Frontal cortex (tissue), 4 donors: ENCODE data around the gene CEP70. TPM values are rescaled to one million over a fixed set of nuclear protein-coding genes. Genes with fewer than 3 reads are reported as not detected.
"Not testable (repeated sequence)": the region's sequence is repeated elsewhere in the genome, so short reads cannot be mapped to it uniquely, and the experiment has no call there.

Experiments used
- DNase-seq, 2 donors: peaks; one replicate each; pipeline ENCODE4 v3.0.0; 2012; ENCODE audit warnings: low spot score in 2 of 2
- FAIRE-seq: peaks from 2 replicates; lab custom pipeline; 2012; peaks lifted over from hg19 to GRCh38; lab: Jason Lieb, UNC
- total RNA-seq: library from RNA; depleted of rRNA; stranded (reverse); fragments of >200 nt; gene quantifications from one replicate; pipeline ENCODE4 v1.2.3, GENCODE V29; 2014
- donor health status: control.
- donor health status: control.
- donor health status: control.

CEP70 gene
- total RNA-seq, 1 donor from 2014 or later = 89.7 TPM

GRCh38 chr3:138521445-138521844 is 72.6 kb downstream of the CEP70 start:
- not testable (repeated sequence) for DNase-seq, FAIRE-seq

DNA sequence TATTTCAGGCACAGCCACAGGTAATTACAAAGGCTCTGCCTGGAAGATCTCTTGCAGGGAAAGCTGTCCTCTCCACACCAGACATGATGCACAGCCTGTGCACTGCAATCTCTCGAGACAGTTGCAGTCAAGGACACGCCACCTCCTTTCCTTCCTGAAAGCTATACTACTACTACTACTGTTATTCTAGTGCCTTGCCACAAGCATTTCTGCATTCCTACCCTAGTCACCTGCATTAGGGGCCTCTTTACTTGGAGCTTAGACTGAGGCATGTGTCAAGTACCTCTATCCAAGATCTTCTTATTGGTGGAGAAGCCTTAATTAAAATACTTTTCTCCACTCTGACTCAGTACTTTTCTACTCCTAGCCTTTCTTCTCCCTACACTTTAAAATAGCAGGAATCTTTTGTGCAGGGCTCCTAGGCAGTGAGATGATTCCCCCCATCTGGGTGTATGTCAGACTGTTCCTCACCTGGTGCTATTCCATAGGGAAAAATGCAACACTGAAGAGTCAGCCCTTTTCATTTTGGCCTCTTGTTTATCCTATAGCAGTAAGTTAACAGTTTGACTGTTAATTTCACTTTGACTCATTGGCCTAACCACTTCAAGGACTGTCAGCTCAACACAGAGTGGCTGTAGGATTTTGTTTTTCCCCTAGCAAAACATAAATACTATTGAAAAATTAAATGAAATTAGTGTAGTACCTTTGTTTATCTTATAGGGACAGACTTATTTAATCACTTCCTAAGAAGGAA is 80.8 kb downstream of the CEP70 start:
- DNase-seq (no peak), FAIRE-seq (no peak)

- no peak for FAIRE-seq
- DNase-seq = no peak
Observed at GRCh38 chr3:138511945-138512344, 82.1 kb downstream of the CEP70 start.

GRCh38 chr3:138509586-138509985 is 84.5 kb downstream of the CEP70 start:
- DNase-seq = no peak
- no peak for FAIRE-seq

DNA sequence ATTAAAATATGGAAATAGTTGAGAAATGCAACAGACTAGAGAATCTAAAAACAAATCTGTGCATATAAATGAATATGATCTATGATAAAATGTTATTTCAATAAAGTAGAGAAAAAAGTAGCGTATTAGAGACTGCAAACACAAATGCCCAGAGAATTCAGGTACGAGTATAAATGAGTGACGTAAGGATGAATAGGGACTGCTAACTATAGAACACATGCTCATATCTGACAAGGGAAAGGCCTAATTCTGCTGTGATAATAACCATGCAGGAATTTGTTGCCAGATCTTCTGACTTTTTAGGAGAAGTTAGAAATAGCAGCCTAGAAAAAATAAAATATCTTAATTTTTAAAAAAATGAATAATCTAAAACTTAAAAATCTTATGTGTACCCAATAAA is 86.5 kb downstream of the CEP70 start:
- DNase-seq (no peak), FAIRE-seq (no peak)

- no peak for DNase-seq
- FAIRE-seq = no peak
Observed at GRCh38 chr3:138498991-138499390, 95.1 kb downstream of the CEP70 start.

DNA sequence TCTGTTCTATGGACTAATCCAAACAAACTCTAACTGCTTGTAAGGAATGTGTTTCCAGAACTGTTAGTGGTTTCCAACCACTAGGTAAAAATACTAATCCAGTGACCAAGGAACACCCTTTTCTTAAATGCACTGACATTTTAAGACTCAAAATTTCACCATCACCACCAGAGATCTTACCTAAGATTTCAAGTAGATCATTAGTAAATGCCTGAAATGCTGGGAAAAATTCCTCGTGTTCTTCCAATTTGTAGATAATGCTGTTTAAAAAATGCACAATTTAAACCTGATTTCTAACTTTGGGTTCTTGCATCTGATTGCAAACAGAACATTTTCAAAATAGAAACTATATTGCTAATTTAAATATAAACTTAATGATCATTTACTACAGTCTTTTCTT is 96.2 kb downstream of the CEP70 start:
- no peak for FAIRE-seq
- no peak for DNase-seq

DNA sequence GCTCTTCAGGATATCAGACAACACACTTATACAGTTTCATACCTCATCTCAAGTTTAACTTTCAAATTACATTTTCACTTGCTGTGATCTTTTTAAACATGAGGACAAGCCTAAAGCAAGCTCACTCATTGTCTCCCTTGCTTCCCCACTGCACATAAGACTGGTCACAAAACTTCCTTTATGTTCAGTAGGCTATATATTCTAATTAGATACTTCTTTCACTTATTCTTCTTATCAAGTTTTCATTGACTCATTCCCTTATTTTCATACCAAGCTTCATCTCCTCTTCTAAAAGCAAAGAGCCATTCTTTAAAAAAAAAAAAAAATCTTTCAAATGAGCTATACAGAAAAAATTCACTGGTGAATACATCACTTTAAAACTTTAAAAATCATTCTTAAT is 97.0 kb downstream of the CEP70 start:
- DNase-seq (no peak), FAIRE-seq (peak; percentile 55)

DNA sequence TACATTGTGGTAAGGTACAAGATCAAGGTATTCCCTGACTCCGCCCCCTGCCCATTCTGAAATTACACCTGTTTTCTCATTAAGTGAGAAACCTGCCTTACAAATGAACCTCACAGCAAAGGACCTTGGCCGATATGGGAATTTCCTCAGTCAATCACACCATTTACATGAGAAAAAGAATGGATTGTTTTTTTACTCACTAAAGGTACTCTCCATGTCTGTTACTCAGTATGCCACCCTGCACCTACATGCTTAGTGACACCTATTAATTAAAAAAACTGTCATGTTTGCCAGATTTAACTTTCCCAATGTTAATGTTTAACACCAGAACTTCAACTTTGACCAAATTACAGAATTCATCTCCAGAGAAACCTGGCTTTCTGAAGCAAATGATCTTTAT is 97.6 kb downstream of the CEP70 start:
- FAIRE-seq (no peak), DNase-seq (no peak)

DNA sequence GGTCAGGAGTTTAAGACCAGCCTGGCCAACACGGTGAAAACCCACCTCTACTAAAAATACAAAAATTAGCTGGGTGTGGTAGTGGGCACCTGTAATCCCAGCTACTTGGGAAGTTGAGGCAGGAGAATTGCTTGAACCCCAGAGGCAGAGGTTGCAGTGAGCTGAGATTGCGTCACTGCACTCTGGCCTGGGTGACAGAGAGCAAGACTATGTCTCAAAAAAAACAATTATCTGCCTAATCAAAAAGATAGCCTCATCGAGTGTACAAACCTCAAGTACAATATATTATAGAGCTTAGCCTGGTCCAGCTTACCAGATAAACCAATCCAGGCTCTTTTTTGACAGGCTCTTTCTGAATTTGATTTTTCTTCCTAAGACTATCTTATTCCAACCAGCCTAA is 98.4 kb downstream of the CEP70 start:
- FAIRE-seq, DNase-seq: not testable (repeated sequence)

DNA sequence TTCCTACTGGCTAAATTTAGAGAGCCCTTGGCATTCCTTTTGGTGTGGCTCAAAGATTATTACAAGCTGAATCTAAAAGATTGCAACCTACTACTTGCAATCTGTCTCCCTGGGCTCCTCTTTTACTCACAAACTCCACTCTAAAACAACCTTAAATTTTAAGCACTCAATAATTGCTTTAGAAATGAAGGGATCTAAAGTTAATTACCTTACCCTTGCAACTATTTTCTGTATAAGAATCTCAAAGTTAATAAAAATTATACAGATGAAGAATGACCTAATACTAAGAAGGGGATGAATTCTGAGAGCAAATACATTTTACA is 99.5 kb downstream of the CEP70 start:
- no peak for FAIRE-seq
- no peak for DNase-seq

DNA sequence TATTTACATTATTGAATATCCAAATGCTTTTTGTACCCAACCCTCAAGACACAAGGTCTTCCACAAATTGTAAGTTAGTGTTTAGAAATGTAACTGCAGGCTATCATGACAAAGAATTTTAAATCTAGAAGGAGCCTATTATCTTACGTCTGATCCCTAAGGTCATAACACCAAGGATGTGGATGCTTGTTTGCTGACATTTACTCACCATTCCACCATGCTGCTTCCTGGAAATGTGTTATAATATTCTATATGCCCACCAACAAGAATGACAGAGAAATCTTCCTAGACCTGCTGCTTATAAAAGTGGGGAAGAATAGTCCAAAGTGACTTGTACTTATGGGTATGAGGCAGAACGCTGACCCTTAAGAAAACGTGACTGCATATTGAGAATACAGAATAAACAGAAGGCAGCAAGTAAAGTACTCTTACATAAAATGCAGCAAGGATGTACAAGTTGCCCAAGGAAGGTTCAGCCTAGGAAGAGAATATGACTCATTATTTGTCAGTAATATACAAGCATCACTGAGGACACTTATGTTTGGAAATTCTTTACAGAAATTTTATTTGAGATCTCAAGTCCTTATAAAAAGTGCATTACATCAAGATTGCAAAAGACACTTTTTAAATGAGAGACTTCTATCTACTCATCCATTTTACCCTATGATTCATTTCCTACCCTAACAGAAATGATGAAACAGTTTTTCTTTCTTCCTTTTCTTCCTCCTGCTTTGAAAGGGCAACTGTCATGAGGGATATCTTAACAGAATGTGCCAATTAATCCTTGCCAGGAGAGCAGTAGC is 100.1 kb downstream of the CEP70 start:
- DNase-seq = no peak
- FAIRE-seq = no peak

GRCh38 chr3:138492980-138493675 is 100.9 kb downstream of the CEP70 start:
- FAIRE-seq = no peak
- DNase-seq = no peak

DNA sequence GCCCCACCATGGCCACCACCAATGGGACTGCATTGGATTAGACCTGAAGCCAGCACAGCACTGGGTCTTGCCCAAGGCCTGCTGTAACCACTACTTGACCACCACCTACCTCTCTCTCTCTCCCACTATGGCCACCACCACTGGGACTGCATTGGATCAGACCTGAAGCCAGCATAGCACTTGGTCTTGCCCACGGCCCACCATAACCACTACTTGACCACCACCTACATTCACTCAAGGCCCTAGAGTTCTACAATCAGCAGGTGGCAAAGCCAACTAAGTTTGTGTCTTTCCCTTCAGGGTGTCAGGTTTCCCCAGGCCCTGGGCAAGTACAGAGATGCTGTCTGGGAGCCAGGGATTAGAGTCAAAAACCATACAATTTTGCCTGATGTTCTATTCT is 102.1 kb downstream of the CEP70 start:
- DNase-seq (no peak), FAIRE-seq (no peak)

- DNase-seq, FAIRE-seq: not testable (repeated sequence)
Observed at GRCh38 chr3:138486580-138486979, 107.5 kb downstream of the CEP70 start.

DNA sequence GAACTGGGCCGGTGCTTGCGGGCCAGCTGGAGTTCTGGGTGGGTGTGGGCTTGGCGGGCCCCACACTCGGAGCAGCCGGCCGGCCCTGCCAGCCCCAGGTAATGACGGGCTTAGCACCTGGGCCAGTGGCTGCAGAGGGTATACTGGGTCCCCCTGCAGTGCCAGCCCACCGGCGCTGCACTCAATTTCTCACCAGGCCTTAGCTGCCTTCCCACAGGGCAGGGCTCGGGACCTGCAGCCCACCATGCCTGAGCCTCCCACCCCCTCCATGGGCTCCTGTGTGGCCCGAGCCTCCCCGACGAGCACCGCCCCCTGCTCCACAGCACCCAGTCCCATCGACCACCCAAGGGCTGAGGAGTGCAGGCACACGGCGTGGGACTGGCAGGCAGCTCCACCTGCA is 109.4 kb downstream of the CEP70 start:
- FAIRE-seq = not testable (repeated sequence)

GRCh38 chr3:138479438-138479863 is 114.6 kb downstream of the CEP70 start:
- peak in 1 of 2 donors; percentile 17 for DNase-seq

More for the DNA sequence above, 109.4 kb downstream of the CEP70 start:
- not testable (repeated sequence) for DNase-seq

DNA sequence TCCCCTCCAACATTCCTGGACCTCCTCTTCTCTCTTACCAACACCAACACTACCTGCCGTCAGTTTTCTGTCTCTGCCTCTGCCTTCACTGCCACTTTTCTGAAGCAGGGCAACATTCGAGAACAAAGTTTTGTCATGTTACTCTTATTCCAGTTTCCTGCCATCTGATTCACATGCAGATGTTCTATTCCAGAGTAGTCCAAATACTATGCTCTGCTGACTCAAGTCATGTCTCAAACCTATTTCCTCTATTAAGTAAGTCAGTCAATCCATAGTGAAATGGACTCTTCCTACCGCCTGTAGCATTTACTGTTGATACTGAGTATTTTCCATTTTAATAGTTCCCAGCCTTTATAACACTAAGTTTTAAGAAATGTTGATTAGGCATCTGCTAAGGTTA is 116.3 kb downstream of the CEP70 start:
- FAIRE-seq (no peak), DNase-seq (no peak)

More at GRCh38 chr3:138479438-138479863, 114.6 kb downstream of the CEP70 start:
- FAIRE-seq = no peak

DNA sequence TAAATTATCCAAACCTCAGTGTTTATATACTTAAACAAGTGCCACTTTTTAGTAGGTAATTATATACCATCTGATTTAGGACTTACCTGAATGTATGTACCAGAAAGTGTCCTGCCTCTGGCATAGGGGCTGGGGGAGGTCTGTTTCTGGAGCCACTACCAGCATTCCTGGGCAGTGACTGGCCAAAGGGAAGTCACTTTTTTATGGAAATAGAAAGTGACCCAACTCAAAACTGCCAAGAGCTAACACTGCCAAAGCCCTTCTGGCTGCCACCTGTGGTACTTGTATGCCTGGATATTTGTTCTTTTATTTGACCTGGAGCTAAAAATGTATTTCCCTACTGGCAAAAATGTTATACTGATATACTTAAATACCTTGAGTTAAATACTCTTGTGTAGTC is 116.9 kb downstream of the CEP70 start:
- FAIRE-seq = no peak

GRCh38 chr3:138476526-138476925 is 117.5 kb downstream of the CEP70 start:
- FAIRE-seq (no peak), DNase-seq (no peak)

More for the DNA sequence above, 116.9 kb downstream of the CEP70 start:
- DNase-seq = no peak

GRCh38 chr3:138474163-138474562 is 119.9 kb downstream of the CEP70 start:
- FAIRE-seq (no peak), DNase-seq (no peak)
